OCI-LY3 (cell line): Measurements from ENCODE around the gene VTI1A.

Source experiments
- H2AFZ ChIP-seq: fragments of 200-600, 300-600 bp; shearing (Covaris generic); 2 replicates; pipeline ENCODE4 v1.6.0; 2014; ENCODE audit warnings: antibody characterized with exemption, low read depth, low read length
- H3K27ac ChIP-seq: fragments of 200-600, 300-600 bp; sonication (generic); 2 replicates; pipeline ENCODE4 v1.5.1; 2014; ENCODE audit warnings: mild to moderate bottlenecking, low read length, moderate library complexity, mixed read lengths
- H3K27me3 ChIP-seq: fragments of 200-600, 300-600 bp; sonication (generic); 2 replicates; pipeline ENCODE4 v1.6.1; 2014; ENCODE audit warnings: low read depth, low read length, mixed read lengths
- H3K36me3 ChIP-seq: fragments of 200-600, 300-600 bp; sonication (generic); replicated peaks from 2 replicates; pipeline ENCODE3; 2014; ENCODE audit warnings: low read depth, low read length, mixed read lengths
- H3K4me1 ChIP-seq: fragments of 300-600, 200-600 bp; sonication (generic); 2 replicates; pipeline ENCODE4 v1.6.1; 2014; ENCODE audit warnings: low read length, mixed read lengths
- H3K4me2 ChIP-seq: fragments of 200-600, 300-600 bp; sonication (generic); 2 replicates; pipeline ENCODE4 v1.6.1; 2014; ENCODE audit warnings: low read length, mixed read lengths
- H3K4me3 ChIP-seq: fragments of 300-600, 200-600 bp; sonication (generic); 2 replicates; pipeline ENCODE4 v1.5.1; 2014; ENCODE audit warnings: antibody characterized with exemption, mild to moderate bottlenecking, low read length, moderate library complexity
- H3K79me2 ChIP-seq: fragments of 300-600, 200-600 bp; shearing (Covaris generic); 2 replicates; pipeline ENCODE4 v1.6.1; 2014; ENCODE audit warnings: mild to moderate bottlenecking, low read length, mixed read lengths
- H3K9ac ChIP-seq: fragments of 300-600, 200-600 bp; shearing (Covaris generic); 2 replicates; pipeline ENCODE4 v1.6.0; 2014; ENCODE audit warnings: mild to moderate bottlenecking, low read length, moderate library complexity
- H3K9me3 ChIP-seq: fragments of 200-600, 300-600 bp; shearing (Covaris generic); 2 replicates; pipeline ENCODE4 v1.6.1; 2014; ENCODE audit warnings: low read length, mixed read lengths; ENCODE audit not compliant: insufficient read depth
- H4K20me1 ChIP-seq: fragments of 200-600, 300-600 bp; sonication (generic); 2 replicates; pipeline ENCODE4 v1.6.1; 2016; ENCODE audit warnings: low read length, mixed read lengths; ENCODE audit not compliant: insufficient read depth
- EZH2phosphoT487 ChIP-seq: fragments of 200-600 bp; shearing (Covaris generic); IDR thresholded peaks from 2 replicates; pipeline ENCODE4 v1.6.1; 2018; ENCODE audit warnings: antibody characterized with exemption, mixed run types, low read depth
- TF ChIP-seq, protein P1 (sequence below): fragments of 200-600, 300-600 bp; sonication (generic); IDR thresholded peaks from 2 replicates; pipeline ENCODE4 v1.5.1; 2014; ENCODE audit warnings: antibody characterized with exemption, low read length, low read depth

The VTI1A gene

DNA sequence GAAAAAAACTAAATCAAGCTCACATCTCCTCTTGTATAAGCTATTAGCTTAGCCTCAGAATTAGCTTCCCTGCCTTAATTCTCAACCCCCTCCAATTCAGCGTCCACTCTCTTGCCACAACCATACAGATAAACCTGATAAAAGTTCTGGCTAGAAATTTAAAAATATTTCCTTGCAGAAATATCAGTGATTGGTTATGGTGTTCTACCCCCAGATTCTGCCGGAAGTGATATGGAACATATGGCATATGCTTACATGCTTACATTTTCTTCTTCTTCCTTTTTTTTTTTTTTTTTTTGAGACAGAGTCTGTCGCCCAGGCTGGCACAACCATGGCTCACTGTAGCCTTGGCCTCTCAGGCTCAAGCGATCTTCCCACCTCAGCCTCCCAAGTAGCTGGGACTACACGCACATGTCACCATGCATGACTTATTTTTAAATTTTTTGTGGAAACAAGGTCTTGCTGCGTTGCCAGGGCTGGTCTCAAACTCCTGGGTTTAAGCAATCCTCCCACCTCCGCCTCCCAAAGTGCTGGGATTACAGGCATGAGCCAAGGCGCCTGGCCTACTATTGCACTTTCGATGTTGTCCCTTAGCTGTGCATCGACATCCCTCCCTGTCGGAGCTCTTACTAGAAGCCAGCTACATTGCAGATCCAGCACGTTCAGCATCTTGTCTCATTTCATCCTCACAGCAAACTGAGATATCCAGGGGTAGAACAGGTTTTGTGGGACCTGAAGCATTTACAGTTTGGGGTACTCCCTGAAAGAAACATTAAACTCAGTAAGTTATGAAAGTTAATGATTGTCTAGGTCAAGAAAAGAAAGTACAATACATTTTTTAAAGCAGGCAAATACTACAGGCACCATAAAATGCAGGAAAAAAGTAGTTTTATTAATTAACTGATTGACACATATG lies 297.4 kb downstream of the VTI1A start:
- Histone ChIP-seq H2AFZ (no peak overlapping the region), H4K20me1 (no peaks in the 10 kb centered on the region), H3K79me2 (no peaks in the 10 kb centered on the region), H3K27me3 (no peaks in the 10 kb centered on the region), H3K4me1 (peaks cover 11% of the 10 kb centered on the region), H3K27ac (no peak overlapping the region), H3K9ac (no peak overlapping the region), H3K4me2 (no peak overlapping the region), H3K9me3 (no peaks in the 10 kb centered on the region), H3K4me3 (no peak overlapping the region), H3K36me3 (no peaks in the 10 kb centered on the region)
- TF ChIP-seq, protein P1, sequence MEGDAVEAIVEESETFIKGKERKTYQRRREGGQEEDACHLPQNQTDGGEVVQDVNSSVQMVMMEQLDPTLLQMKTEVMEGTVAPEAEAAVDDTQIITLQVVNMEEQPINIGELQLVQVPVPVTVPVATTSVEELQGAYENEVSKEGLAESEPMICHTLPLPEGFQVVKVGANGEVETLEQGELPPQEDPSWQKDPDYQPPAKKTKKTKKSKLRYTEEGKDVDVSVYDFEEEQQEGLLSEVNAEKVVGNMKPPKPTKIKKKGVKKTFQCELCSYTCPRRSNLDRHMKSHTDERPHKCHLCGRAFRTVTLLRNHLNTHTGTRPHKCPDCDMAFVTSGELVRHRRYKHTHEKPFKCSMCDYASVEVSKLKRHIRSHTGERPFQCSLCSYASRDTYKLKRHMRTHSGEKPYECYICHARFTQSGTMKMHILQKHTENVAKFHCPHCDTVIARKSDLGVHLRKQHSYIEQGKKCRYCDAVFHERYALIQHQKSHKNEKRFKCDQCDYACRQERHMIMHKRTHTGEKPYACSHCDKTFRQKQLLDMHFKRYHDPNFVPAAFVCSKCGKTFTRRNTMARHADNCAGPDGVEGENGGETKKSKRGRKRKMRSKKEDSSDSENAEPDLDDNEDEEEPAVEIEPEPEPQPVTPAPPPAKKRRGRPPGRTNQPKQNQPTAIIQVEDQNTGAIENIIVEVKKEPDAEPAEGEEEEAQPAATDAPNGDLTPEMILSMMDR = no peak
- TF ChIP-seq EZH2phosphoT487 = no peak

DNA sequence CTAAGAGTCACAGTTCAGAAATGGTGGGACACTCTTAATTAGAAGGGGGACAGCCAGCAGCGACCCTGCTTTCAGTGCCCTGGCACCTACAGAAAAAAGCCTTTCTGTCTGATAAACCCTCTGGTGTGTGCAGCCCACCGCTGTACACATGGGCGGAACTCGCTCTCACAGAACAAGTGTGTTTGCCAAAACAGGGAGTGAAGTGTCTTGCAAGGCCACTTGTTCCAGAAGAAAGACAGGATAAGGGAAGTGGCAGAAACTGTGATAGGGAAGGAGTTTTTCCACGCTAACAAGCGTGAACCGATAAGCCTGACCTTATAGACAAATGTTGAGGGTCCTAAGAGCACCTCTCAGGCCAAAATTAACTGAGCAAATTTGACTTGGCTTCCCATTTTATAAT lies 299.3 kb downstream of the VTI1A start:
- no peaks in the 10 kb centered on the region for H3K9me3 ChIP-seq
- no peaks in the 10 kb centered on the region for H4K20me1 ChIP-seq
- H2AFZ ChIP-seq = no peak overlapping the region
- H3K4me1 ChIP-seq = peaks cover 11% of the 10 kb centered on the region
- TF ChIP-seq, protein P1 = no peak
- TF ChIP-seq EZH2phosphoT487 = no peak
- H3K79me2 ChIP-seq = no peaks in the 10 kb centered on the region
- H3K9ac ChIP-seq = no peak overlapping the region
- no peaks in the 10 kb centered on the region for H3K27me3 ChIP-seq
- H3K4me2 ChIP-seq = no peak overlapping the region
- H3K36me3 ChIP-seq = no peaks in the 10 kb centered on the region
- H3K4me3 ChIP-seq = no peak overlapping the region
- H3K27ac ChIP-seq = no peak overlapping the region

DNA sequence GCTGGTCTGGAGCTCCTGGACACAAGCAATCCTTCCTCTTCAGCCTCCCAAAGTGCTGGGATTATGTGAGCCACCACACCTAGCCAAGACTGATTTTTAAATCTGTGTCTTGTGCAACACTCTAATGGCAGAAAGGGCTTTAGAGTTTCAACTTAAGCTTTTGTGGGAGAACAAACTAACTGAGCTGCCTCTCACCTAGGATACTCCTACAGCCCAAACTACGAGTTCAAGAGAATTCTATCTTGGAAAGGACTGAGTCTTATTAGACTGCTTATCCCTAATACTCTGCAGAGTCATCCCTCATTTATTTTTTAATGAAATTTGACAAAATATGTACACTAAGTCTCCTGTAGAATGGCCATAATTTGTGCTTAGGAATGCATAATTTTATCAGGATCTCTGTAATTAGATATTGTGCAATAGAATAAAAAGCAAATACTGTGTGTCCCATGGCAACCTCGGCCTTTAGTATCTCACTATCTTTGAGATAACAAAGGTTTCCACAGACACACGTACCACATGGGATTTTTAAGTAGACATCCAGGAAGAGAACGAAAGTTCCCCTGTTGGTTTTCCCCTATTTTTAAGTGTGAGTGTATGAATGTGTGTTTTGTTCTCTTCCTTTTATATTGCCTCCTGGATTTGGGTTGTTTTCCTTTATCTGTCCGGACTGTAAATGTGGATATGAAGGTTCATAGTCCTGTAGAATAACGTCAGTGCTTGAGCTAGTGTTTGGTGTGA lies 303.6 kb downstream of the VTI1A start:
- Histone ChIP-seq H3K36me3 (no peaks in the 10 kb centered on the region), H3K4me3 (no peak overlapping the region), H2AFZ (no peak overlapping the region), H3K79me2 (no peaks in the 10 kb centered on the region), H3K9ac (no peak overlapping the region), H4K20me1 (no peaks in the 10 kb centered on the region), H3K27ac (no peak overlapping the region), H3K4me2 (no peak overlapping the region), H3K4me1 (no peaks in the 10 kb centered on the region), H3K27me3 (no peaks in the 10 kb centered on the region), H3K9me3 (no peaks in the 10 kb centered on the region)
- TF ChIP-seq, protein P1 = no peak
- no peak for TF ChIP-seq EZH2phosphoT487

DNA sequence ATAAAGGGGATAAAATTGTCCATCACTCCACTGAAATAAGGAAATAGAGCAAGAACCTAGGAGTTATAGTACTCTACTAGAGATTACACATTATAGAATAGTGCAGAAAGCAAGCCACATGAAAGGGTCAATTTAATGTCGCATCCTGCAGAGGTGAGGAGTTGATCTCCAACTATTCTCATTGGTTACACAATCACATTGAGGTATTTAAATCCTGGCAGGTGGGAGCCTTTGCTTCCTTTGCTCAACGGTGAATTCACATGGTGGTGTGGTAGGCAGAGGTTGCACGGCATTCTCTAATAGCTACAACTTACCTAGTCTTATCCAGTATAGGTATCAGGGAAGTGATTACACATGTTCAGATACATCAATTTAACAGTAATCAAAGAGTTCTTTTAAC lies 304.6 kb downstream of the VTI1A start:
- H3K79me2 ChIP-seq = no peaks in the 10 kb centered on the region
- H3K4me3 ChIP-seq = no peak overlapping the region
- no peak for TF ChIP-seq EZH2phosphoT487
- TF ChIP-seq, protein P1 = no peak
- no peak overlapping the region for H2AFZ ChIP-seq
- no peak overlapping the region for H3K27ac ChIP-seq
- H3K9me3 ChIP-seq = no peaks in the 10 kb centered on the region
- no peak overlapping the region for H3K4me2 ChIP-seq
- no peak overlapping the region for H3K9ac ChIP-seq
- H3K4me1 ChIP-seq = no peaks in the 10 kb centered on the region
- no peaks in the 10 kb centered on the region for H4K20me1 ChIP-seq
- no peaks in the 10 kb centered on the region for H3K36me3 ChIP-seq
- H3K27me3 ChIP-seq = no peaks in the 10 kb centered on the region
